DOHH2 (cell line): ENCODE data around the gene STRA8.

ENCODE experiments used
- H3F3A ChIP-seq: fragments of 200-600 bp; sonication (generic), shearing (Covaris generic); 2 replicates; pipeline ENCODE4 v1.6.0; 2016; ENCODE audit warnings: antibody characterized with exemption, mild to moderate bottlenecking; ENCODE audit not compliant: control insufficient read depth, insufficient read depth
- H3K27ac ChIP-seq: fragments of 200-600 bp; sonication (generic); 2 replicates; pipeline ENCODE4 v1.5.1; 2014; ENCODE audit warnings: low read depth, mild to moderate bottlenecking, low read length, moderate library complexity
- H3K27me3 ChIP-seq: fragments of 200-600 bp; sonication (generic); 2 replicates; pipeline ENCODE4 v1.6.1; 2014; ENCODE audit warnings: mild to moderate bottlenecking, low read length, mixed read lengths; ENCODE audit not compliant: control insufficient read depth
- H3K36me3 ChIP-seq: fragments of 200-600 bp; sonication (generic); 2 replicates; pipeline ENCODE4 v1.6.1; 2014; ENCODE audit warnings: mild to moderate bottlenecking, low read length, moderate library complexity, mixed read lengths; ENCODE audit not compliant: control insufficient read depth
- H3K4me1 ChIP-seq: fragments of 200-600 bp; sonication (generic); 2 replicates; pipeline ENCODE4 v1.6.1; 2014; ENCODE audit warnings: mild to moderate bottlenecking, low read length, mixed read lengths; ENCODE audit not compliant: control insufficient read depth
- H3K4me2 ChIP-seq: fragments of 200-600 bp; sonication (generic); 2 replicates; pipeline ENCODE4 v1.6.0; 2014; ENCODE audit warnings: mild to moderate bottlenecking, low read length, moderate library complexity
- H3K4me3 ChIP-seq: fragments of 200-600 bp; sonication (generic); 2 replicates; pipeline ENCODE4 v1.5.1; 2014; ENCODE audit warnings: mild to moderate bottlenecking, low read length, mixed read lengths
- H3K79me2 ChIP-seq: fragments of 200-600 bp; sonication (generic); 2 replicates; pipeline ENCODE4 v1.6.1; 2014; ENCODE audit warnings: mild to moderate bottlenecking, low read length, mixed read lengths; ENCODE audit not compliant: control insufficient read depth
- H3K9me2 ChIP-seq: fragments of 200-600 bp; sonication (generic); replicated peaks from 2 replicates; pipeline ENCODE4 v1.6.1; 2014; ENCODE audit warnings: mild to moderate bottlenecking, low read length, mixed read lengths; ENCODE audit not compliant: control insufficient read depth
- H3K9me3 ChIP-seq: fragments of 200-600 bp; sonication (generic); 2 replicates; pipeline ENCODE4 v1.6.1; 2014; ENCODE audit warnings: antibody characterized with exemption, low read length, mixed read lengths; ENCODE audit not compliant: control insufficient read depth, insufficient read depth
- H4K20me1 ChIP-seq: fragments of 200-600 bp; sonication (generic); 2 replicates; pipeline ENCODE4 v1.6.0; 2014; ENCODE audit warnings: low read depth, mild to moderate bottlenecking, antibody characterized with exemption, low read length, moderate library complexity; ENCODE audit not compliant: control insufficient read depth, insufficient read depth
- CTCF ChIP-seq: fragments of 200-600 bp; sonication (generic); IDR thresholded peaks from one replicate; pipeline ENCODE4 v1.5.1; 2014; ENCODE audit warnings: antibody characterized with exemption, mild to moderate bottlenecking, low read depth, low read length; ENCODE audit not compliant: poor library complexity, severe bottlenecking
- EZH2phosphoT487 ChIP-seq: fragments of 200-600 bp; sonication (generic); IDR thresholded peaks from 2 replicates; pipeline ENCODE4 v1.6.1; 2017; ENCODE audit warnings: borderline replicate concordance, mild to moderate bottlenecking, antibody characterized with exemption, low read length, moderate library complexity, mixed read lengths

The STRA8 gene

DNA sequence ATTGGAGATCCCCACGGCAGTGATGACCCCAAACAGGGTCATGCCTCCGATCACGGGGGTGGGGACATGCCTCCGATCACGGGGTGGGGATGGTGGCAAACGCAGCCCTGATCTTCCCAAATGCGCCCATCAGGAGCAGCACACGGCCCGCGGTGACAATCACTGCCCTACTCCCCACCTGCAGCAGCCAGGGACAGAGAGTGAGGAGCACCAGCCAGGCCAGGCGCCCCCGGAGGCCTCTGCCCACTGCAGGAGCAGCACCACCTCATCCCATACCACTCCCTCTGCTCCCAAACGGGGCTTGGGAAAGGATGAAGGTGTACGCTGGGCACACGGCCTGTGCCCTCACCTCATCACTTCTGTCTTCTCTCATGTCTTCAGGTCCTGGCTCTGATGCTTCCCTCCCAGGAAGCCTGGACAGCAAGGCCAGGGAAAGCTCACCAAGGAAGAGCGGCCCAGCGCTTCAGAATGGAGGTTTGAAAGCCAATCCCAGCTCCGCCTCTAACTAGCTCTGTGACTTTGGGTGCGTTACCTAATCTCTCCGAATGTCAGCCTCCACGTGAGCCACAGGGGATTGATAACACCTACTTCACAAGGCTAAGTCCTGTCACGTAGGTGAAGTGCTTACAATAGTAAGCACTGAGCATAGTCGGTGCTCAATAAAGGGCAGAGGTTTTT lies 37.1 kb downstream of the STRA8 start:
- H3K36me3 ChIP-seq: no peaks in the 10 kb centered on the region
- H3K9me3 ChIP-seq: no peaks in the 10 kb centered on the region
- H3K79me2 ChIP-seq: no peaks in the 10 kb centered on the region
- no peak overlapping the region for H3K4me2 ChIP-seq
- no peaks in the 10 kb centered on the region for H3K4me1 ChIP-seq
- H3K27ac ChIP-seq: no peak overlapping the region
- no peak overlapping the region for H3K4me3 ChIP-seq
- no peak for TF ChIP-seq CTCF
- TF ChIP-seq EZH2phosphoT487: no peak
- no peaks in the 10 kb centered on the region for H3K9me2 ChIP-seq
- H4K20me1 ChIP-seq: no peaks in the 10 kb centered on the region
- no peaks in the 10 kb centered on the region for H3K27me3 ChIP-seq
- no peaks in the 10 kb centered on the region for H3F3A ChIP-seq

- H3F3A ChIP-seq: no peaks in the 10 kb centered on the region
- no peak for TF ChIP-seq CTCF
- no peak for TF ChIP-seq EZH2phosphoT487
- no peaks in the 10 kb centered on the region for H3K27me3 ChIP-seq
- H3K4me3 ChIP-seq: no peak overlapping the region
- H4K20me1 ChIP-seq: no peaks in the 10 kb centered on the region
- H3K27ac ChIP-seq: no peak overlapping the region
- H3K79me2 ChIP-seq: no peaks in the 10 kb centered on the region
- no peaks in the 10 kb centered on the region for H3K9me3 ChIP-seq
- H3K4me2 ChIP-seq: no peak overlapping the region
- H3K4me1 ChIP-seq: no peaks in the 10 kb centered on the region
- H3K36me3 ChIP-seq: no peaks in the 10 kb centered on the region
- H3K9me2 ChIP-seq: no peaks in the 10 kb centered on the region
Measured at GRCh38 chr7:135271255-135271615, 37.6 kb downstream of the STRA8 start.

DNA sequence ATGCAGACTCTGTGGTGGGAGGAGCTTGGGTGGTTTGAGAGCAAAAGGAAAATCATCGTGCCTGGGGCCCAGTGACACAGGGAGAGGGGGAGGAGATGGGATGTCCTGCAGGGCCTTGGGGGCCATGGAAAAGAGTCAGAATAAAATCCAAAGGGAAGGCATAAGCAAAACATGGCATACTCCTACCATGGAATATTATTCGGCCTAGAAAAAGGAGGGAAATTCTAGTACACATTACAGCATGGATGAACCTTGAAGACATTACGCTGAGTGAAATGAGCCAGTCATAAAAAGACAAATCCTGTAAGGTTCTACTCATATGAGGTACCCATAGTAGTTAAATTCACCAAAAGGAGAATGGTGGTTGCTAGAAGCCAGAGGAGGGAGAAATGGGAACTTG lies 38.7 kb downstream of the STRA8 start:
- H3K9me2 ChIP-seq: no peaks in the 10 kb centered on the region
- no peak overlapping the region for H3K4me3 ChIP-seq
- no peaks in the 10 kb centered on the region for H3K36me3 ChIP-seq
- no peak for TF ChIP-seq EZH2phosphoT487
- TF ChIP-seq CTCF: no peak
- no peak overlapping the region for H3K27ac ChIP-seq
- H4K20me1 ChIP-seq: no peaks in the 10 kb centered on the region
- H3K79me2 ChIP-seq: no peaks in the 10 kb centered on the region
- H3K27me3 ChIP-seq: no peaks in the 10 kb centered on the region
- no peak overlapping the region for H3K4me2 ChIP-seq
- H3K9me3 ChIP-seq: no peaks in the 10 kb centered on the region
- no peaks in the 10 kb centered on the region for H3F3A ChIP-seq
- no peaks in the 10 kb centered on the region for H3K4me1 ChIP-seq
